ENCODE data around the gene CDKN2B.
"Not testable (repeated sequence)": the region's sequence is repeated elsewhere in the genome, so short reads cannot be mapped to it uniquely, and the experiment has no call there.

The CDKN2B gene

GRCh38 chr9:21969011-21969940 lies 39.8 kb downstream of the CDKN2B start:
- DNase-seq (ENCODE audit: low spot score), result no peak

- DNase-seq (ENCODE audit: low spot score), result peak; percentile 70
Observed at GRCh38 chr9:21968331-21969010, 40.6 kb downstream of the CDKN2B start.

DNA sequence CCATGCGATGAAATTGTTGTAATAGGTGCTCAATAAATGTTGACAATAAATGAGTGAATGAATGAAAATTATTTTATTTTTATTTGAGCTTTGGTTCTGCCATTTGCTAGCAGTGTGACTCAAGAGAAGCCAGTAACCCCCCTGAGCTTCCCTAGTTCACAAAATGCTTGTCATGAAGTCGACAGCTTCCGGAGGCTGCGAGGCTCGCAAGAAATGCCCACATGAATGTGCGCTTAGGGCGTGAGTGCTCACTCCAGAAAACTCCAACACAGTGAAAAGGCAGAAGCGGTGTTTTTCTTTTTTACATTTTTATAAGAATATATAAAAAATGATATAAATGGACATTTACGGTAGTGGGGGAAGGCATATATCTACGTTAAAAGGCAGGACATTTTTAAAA lies 41.4 kb downstream of the CDKN2B start:
- DNase-seq (ENCODE audit: low spot score), result no peak

GRCh38 chr9:21967169-21967568 lies 41.9 kb downstream of the CDKN2B start:
- DNase-seq (ENCODE audit: low spot score), result no peak

GRCh38 chr9:21966140-21966851 lies 42.8 kb downstream of the CDKN2B start:
- DNase-seq (ENCODE audit: low spot score), result no peak

DNA sequence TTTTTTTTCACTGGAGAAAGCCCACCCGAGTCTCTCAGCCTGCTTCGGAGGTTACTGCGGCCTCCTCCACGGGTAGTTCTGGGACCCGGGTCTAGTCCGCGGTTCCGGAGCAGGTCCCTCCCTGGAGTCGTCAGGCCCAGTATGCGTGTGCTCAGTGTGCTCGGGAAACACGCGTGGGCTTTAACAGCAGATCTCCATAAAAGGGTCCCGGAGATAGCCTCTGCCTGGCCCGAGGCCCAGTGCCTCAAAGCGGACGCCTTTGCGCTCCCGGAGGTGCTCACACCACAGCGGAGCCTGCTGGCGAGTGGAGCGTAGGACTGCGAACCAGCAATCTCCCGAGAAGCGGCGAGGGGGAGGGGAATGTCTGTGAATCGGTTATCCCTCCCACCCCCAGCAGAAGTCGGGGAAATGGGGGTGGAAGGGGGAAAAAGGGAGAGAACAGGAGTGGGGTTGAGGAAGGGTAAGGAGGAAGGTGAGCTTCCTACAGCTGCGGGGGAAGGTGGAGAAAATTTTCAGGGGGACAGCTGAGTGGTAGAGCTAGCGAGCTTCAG lies 43.6 kb downstream of the CDKN2B start:
- peak; percentile 82 for DNase-seq (ENCODE audit: low spot score)

- DNase-seq (ENCODE audit: low spot score), result no peak
Observed at GRCh38 chr9:21964925-21965385, 44.1 kb downstream of the CDKN2B start.

- no peak for DNase-seq (ENCODE audit: low spot score)
Observed at GRCh38 chr9:21961569-21961968, 47.5 kb downstream of the CDKN2B start.

DNA sequence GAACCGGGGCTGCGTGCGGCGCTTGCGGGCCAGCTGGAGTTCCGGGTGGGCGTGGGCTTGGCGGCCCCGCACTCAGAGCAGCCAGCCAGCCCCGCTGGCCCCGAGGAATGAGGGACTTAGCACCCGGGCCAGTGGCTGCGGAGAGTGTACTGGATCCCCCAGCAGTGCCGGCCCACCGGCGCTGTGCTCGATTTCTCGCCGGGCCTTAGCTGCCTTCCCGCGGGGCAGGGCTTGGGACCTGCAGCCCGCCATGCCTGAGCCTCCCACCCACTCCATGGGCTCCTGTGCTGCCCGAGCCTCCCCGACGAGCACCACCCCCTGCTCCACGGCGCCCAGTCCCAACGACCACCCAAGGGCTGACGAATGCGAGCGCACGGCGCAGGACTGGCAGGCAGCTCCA lies 49.8 kb downstream of the CDKN2B start:
- DNase-seq (ENCODE audit: low spot score), result not testable (repeated sequence)

DNA sequence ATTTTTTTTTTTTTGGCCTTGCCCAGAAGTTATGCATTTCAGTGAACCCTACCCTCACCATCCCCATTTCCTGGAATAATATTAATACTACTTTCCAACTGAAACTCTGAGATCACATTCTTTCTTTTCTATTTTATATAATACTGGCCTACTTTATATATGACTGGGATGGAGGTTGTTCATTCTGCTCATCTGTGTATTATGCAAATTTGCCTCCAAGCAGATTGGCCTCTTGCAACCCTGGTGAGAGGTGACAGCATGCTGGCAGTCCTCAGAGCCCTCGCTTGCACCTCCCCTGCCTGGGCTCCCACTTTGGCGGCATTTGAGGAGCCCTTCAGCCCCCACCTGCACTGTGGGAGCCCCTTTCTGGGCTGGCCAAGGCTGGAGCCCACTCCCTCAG lies 50.3 kb downstream of the CDKN2B start:
- DNase-seq (ENCODE audit: low spot score), result no peak
